Stimulated activated CD8-positive, alpha-beta memory T cell treated with anti-CD3 and anti-CD28 coated beads, Interleukin-12 subunit alpha, Interleukin-12 subunit beta, amount 100 ng/mL, for 1 hour (primary cell): ENCODE measurements around the gene AKR1B1.
"Not testable (repeated sequence)": the region's sequence is repeated elsewhere in the genome, so short reads cannot be mapped to it uniquely, and the experiment has no call there.

Experiments used
- DNase-seq: peaks from one replicate; pipeline ENCODE4 v3.0.0-alpha.2; 2020; ENCODE audit warnings: low read depth

AKR1B1 gene

DNA sequence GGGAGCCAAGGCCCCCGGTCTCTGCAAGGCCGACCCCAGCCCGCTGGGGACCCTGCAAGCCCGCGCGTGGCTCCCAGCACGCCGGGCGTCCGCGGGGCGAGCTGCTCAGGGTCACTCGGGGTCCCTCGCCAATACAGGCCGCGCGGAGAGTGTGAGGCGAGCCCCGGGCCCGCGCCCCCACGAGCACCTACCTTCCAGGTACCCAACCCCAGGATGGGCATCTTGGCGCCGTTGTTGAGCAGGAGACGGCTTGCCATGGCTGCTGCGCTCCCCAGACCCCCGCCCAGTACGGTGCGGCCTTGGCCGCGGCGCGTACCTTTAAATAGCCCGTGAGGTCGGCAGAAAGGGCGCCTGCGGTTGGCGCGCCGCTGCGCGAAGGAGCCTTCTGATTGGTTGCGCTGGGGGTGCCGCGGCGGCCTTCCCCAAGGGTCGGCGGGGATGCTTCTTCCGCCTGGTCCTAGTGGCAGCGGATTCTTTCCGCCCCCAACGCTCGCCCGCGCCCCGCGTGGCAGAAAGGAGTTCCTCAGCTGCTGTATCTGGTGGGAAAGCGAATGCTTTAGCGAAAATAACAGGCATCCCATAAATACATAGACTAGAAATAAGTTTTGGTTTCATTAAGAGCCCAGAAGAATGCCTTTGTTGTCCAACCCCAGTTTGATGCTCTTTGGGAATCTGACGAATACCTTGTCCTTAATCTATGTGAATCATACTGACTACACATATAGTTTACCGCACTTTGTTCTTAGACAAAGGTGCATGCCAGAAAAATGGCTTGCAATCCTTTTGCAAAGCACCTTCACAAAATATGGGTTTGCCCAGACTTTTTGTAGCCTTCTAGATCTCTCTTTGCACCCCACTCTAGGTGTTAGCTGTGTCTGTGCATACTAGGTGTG is at the start of gene AKR1B1:
TSS of gene AKR1B1 (minus strand) at position 295 of the 893 bp plus-strand sequence. CDS start at position 257, 38 bp downstream.
- DNase-seq, result peak; percentile 73

DNA sequence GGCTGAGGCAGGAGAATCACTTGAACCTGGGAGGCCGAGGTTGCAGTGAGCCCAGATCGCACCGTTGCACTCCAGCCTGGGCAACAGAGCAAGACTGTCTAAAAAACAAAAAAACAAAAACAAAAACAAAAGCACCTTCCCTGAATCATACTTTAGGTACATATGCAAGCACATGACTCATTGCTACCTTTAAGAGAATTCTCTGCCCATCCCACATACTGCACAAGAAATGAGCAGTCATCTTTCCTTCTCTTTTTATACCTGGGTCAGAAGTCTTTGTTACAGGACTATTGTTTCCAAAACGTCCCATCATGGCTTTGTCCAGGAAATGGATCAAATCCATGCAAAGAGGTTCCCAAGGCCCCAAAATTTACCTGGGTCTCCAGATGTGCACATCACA is 47.0 kb upstream of the AKR1B1 start:
- no peak for DNase-seq

DNA sequence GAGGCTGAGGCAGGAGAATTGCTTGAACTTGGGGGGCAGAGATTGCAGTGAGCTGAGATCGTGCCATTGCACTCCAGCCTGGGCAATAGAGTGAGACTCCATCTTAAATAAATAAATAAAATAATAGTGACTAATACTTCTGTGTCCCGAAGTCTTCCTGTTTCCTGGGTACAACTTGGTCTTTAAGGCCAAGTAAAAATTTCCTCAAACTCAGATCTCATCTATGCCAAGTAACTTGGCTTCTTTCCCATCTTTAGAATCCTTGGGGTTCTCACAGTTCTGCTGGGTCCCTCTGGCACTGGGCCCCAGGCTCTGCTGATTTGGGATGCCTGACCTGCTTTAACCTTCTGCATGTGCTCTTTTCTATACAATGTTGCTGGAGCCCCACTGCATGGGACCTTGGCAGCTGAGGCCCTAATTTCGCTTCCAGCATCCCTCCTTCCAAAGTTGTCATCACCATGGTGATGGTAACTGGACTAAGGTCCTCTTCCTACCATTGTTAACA is 45.8 kb upstream of the AKR1B1 start:
- no peak for DNase-seq

DNA sequence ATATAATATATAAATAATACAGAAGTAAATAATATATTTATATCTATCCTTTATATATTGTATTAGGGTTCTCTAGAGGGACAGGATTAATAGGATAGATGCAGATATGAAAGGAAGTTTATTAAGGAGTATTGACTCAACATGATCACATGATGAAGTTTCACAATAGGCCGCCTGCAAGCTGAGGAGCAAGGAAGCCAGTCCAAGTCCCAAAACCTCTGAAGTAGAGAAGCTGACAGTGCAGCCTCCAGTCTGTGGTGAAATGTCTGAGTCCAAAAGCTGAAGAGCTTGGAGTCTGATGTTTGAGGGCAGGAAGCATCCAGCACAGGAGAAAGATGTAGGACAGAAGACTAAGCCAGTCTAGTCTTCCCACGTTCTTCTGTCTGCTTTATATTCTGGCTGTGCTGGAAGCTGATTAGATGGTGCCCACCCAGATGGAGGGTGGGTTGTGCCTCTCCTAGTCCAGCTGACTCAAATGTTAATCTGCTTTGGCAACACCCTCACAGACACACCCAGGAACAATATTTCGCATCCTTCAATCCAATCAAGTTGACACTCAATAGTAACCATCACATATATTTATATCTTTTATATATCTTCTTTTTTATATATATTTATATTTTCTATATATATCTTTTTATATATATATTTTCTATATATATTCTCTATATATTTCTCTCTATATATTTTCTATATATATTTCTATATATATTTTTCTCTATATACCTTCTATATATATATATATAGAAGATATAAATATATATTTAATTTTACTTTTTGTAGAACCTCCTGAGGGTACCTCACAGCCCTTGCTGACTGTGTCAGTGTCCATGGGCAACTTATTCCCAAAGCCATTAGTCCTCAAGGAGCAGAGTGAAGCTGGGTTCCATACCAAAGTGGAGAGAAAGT is 43.8 kb upstream of the AKR1B1 start:
- no peak for DNase-seq

DNA sequence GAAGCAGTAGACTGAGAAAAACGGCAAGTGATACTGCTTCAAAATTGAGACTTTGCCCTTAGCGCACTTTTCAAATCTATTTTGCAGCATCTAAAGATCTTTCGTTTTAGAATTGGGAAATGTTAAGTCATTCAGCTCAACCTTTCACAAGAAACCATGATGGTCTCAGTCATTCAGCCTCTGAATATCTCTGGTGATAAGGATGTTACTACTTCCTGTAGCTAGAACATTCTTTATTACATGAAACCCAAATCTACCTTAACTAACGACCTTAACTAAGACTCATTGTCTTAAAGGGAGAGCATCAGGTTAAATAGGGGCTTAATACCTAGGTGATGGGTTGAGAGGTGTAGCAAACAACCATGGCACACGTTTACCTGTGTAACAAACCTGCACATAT is 42.1 kb upstream of the AKR1B1 start:
- DNase-seq, result no peak

DNA sequence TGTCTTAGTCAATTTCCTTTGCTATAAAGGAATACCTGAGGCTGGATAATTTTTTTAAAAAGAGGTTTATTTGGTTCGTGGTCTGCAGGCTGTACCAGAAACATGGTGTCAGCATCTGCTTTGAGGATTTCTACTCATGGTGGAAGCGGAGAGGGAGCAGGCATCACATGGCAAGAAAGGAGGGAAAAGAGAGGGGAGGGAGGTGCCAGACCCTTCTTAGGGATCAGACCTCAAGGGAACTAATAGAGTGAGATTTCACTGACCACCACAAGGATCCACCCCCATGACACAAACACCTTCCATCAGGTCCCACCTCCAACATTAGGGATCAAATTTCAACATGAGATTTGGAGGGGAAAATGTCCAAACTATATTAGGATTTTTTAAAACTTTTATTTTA is 41.5 kb upstream of the AKR1B1 start:
- no peak for DNase-seq

DNA sequence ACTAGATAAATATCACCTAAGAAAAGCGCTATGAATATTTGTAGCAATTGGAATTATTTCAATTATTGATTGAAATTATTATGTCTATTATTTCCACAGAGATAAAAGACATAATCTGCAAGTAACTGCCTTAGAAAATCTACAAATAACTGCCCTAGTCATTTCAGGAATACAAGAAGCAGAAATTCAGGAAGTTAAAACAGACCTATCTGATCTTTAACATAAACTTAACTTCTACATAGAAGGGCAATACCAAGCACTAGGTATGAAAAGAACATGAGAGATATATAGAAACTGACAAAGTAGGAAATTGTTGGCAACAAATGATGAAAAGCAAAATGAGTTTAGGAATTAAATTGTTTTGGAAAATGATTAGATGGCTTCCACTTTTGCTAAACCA is 36.6 kb upstream of the AKR1B1 start:
- DNase-seq, result no peak

DNA sequence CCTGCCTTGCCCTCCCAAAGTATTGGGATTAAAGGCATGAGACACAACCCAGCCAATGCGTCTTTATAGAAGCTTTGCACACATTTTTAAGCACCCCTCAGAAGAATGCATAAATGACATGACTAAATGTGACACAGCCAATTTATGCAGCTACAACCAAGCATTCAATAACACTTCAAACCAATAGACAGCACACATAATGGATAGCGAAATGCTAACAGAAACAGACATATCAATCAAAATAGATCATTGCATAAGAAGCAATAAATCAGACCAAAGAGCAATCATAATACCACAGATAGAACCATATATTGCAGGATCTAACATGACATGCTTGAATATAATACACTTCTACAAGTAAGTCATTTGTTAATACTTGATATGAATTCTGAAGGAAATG is 34.2 kb upstream of the AKR1B1 start:
- no peak for DNase-seq

DNA sequence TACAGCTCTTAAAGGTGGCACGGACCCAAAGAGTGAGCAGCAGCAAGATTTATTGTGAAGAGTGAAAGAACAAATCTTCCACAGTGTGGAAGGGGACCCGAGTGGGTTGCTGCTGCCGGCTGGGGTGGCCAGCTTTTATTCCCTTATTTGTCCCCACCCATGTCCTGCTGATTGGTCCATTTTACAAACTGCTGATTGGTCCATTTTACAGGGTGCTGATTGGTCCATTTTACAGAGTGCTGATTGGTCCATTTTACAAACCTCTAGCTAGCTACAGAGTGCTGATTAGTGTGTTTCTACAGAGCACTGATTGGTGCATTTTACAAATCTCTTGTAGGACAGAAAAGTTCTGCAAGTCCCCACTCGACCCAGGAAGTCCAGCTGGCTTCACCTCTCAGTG is 28.8 kb upstream of the AKR1B1 start:
- not testable (repeated sequence) for DNase-seq

DNA sequence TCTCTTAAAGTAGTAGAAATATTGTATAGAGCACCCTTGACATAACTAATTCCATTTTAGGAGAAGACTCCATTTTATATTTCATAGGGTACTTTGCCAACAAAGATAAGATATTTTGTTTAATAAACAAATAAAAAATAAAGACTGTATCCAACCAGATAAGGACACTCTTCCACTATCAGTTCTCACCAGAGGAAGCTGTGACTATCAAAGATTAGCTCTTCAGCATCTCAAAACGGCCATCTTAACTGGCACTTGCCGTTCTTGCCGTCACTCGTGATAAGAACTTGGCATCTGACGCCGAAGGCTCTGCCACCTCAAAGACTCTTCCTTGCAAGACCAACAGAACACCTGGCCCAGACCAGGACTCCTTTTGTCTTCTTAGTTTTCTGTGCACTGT is 26.3 kb upstream of the AKR1B1 start:
- no peak for DNase-seq

DNA sequence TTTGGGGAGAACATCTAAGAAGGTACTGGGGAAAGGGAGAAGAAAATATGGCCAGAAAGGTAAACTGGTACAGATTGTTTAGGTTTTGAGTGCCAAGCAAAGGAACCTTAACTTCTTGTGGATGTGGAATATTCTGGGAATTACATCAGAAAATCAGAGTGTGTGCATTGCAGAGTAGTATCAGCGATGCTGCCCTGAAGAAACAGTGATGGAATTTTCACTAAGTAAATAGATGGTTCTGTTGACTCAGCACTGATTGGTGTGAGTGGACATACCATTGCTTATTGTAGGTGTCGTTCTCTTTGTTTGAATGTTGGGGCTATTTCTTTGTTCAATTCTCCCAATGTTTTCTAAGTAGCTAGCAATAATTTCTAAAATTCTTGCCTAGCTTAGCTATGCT is 24.4 kb upstream of the AKR1B1 start:
- no peak for DNase-seq

DNA sequence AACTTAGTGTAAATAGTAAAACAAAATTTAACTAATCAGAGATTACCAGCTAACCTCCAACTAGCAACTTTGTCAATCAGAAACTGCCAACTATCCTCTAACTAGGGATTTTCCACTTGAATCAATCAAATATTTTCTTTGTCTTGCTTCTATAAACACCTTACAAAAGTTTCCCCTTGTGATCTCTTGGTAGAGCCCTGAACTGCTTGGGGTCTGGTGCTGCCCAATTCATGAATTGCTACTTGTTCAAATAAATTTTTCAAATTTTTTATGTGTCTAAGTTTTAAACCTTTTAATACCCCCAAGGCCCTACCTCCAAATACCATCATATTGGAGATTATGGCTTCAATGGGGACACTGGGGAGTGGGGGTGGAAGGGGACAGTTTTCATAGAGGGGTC is 24.0 kb upstream of the AKR1B1 start:
- no peak for DNase-seq

DNA sequence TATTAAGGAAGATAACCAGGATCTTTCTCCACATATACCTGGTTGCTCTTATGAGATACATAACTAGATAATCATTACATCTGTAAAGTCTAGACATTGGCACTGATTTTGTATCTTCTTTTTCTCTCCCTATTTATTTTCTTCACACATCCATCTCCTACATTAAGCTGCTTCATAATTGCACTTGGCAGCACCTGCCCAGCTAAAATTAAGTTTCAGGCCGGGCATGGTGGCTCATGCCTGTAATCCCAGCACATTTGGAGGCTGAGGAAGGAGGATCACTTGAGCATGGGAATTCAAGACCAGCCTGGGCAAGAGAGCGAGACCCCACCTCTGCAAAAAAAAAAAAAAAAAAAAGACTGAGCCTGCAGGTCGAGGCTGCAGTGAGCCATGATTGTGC is 22.3 kb upstream of the AKR1B1 start:
- no peak for DNase-seq

DNA sequence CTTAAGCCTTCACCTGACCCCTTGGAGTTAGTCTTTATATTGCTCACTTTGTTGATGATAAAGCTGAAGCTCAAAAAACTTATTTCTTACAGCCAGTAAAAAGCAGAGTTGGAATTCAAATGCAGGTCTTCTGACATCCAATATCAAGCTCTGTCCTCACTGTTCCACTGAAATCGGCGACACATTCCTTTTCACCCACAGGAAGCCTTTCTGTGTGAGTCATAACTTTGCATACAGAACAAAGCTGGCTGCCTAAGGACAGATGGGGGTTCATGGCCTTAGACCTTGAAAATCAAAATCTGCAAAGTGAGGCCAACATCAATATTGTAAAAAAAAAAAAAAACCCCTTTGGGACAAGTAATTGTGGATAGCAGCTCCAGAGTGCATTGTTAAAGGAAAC is 21.8 kb upstream of the AKR1B1 start:
- DNase-seq, result no peak

DNA sequence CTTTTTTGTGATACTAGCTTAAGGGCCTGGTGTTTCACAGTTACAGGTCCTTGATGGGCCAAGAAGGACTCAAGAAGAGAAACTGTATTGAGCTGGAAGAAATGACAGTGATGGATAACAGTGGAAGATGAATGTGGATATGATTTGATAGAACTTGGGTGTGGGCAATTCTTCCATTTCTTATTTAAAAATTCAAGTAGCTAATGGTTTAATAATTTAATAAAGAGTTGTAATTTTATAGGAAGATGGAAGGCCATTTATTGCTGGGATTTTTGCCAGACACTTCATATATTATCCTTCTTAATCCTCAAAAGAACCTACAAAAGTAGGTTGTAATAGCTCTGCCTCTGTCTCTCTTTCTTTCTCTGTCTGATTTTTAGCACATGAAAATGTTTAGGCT is 21.3 kb upstream of the AKR1B1 start:
- no peak for DNase-seq

DNA sequence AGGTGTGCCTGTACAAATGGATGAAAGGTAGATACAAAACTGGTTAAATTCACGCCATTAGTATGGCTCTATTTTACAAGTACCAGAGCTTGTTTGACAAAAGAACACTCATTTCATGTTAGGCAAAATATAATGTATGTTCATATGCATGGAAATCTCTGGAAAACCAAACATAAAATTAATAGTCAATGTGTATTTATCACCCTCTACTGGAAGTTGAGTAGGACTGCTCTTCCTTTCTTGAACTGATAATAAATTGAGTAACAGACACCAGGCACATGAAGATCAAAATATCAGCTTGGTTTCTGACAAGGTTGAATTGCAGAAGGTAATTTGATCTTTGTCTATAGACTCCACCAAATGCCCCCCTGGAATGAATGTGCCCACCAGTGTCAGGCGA is 19.8 kb upstream of the AKR1B1 start:
- DNase-seq, result no peak

DNA sequence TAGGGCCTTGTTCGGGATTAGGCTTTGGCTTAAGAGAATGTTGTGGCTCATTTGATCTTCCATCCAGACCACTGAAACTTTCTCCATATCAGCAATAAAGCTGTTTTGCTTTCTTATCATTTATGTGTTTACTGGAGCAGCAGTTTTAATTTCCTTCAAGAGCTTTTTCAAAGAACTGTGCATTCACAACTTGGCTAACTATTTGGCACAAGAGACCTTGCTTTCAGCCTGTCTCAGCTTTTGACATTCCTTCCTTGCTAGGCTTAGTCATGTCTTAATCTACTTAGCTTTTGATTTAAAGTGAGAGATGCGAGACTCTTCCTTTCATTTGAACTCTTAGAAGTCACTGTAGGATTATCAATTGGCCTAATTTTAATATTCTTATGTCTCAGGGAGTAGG is 19.1 kb upstream of the AKR1B1 start:
- no peak for DNase-seq

DNA sequence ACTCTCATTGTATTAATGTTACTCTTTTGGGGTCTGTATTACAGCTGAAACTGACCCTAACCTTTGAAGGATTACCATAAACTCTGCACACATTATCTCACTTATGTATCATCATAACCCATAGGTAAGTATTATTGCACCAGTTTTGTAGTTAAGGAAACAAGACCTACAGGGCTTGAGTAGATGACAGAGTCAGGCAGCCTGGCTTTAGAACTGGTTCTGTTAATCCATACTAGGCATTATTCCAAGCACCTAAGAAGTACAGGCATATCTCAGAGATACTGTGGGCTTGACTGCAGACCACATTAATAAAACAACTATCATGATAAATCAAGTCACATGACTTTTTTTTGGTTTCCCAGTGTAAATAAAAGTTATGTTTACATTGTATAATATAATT is 17.1 kb upstream of the AKR1B1 start:
- DNase-seq, result no peak

DNA sequence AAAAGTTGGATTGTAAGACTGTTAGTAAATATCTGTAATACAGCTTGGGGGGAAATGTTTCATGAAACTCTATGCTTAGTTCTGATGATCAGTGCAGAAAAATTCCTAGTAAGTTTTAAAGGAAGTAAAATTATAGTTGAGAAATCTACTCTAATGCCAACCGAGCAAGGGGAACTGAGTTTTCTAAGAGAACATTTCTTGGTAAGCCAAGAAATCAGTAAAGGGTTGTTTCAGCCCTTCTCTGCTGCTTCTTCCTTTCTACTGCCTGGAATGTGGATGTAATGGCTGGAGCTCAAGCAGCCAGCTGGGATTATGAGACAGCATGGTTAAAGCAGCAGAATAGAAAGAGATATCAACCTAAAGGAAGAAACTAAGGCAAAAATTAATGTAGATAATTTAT is 15.9 kb upstream of the AKR1B1 start:
- no peak for DNase-seq

DNA sequence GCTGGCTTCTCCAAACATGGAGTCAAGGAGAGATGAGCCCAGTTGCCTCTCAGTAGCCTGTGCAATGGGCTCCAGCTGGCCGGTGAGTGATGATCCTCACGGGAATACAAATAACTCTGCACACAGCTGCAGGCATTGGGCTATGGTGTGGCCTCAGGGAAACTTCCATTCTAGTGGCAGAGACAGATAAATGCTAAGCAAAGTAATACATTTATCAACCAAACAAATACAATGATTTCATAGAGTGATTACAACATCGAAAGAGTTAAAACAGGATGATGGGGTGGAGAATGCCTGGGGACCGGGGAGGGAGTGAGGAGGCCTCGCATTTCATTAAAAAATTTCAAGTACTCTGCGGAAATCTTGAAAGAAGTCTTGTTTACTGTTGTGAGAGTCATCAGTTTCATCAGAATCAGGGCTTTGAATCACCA is 15.0 kb upstream of the AKR1B1 start:
- no peak for DNase-seq

DNA sequence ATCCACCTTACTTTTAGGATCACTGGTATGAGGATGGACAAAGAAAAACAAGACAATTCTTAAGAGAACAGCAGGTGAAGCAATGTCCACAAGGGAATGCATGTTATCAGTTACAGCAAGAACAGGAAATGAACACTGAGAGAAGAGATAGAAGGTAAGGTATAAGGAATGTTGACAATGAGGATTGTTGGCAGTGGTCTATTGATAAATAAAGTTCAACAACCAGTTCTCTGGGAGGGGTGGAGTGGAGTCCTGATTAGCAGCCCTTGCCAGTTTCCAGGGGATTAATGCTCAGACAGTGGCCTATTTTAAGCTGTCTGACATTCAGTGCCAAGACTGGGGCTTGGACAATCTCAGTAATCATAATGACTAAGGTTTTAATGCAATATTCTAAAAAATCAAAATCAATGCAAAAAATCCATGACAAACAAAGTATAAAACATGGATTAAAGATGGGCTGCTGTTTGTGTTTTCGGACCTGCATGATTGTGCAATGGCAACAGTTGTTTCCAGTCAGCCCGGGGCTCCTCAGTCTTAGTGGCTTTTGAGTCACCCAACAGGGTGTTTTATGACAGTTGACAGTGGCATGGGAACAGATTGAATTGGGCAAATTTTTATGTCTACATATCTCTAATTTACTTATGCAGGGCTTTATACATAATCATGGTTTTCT is 13.8 kb upstream of the AKR1B1 start:
- no peak for DNase-seq

DNA sequence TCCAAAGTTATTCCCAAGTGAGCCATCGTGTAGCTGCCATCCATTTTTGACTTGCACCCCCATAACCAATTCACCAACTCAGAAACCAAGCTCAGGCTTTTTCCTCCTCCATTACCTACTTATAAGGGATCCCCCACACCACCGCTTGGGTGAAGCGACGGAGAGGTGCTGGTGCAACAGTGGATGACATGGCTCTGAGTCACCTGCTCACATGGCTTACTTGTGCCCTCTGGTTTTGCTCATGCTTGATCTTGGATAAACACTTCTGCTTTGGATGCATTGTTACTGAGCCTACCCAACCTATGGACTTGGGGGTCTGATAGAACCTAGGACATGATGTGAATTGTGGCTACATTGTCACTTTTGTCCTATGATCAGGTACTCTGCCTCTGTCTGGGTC is 12.0 kb upstream of the AKR1B1 start:
- no peak for DNase-seq
